MM.1S (cell line): ENCODE results near the gene HSPA1L.
"Not testable (repeated sequence)": the region's sequence is repeated elsewhere in the genome, so short reads cannot be mapped to it uniquely, and the experiment has no call there.

Source experiments
- EZH2 ChIP-seq: fragments of 300-600 bp; sonication (generic); optimal IDR thresholded peaks from 2 replicates; pipeline ENCODE3; 2017; ENCODE audit warnings: low read depth, mild to moderate bottlenecking, antibody characterized with exemption, low read length, mixed read lengths
- TF ChIP-seq, protein P1 (sequence below): fragments of 300-600 bp; sonication (generic); IDR thresholded peaks from 2 replicates; pipeline ENCODE4 v1.5.1; 2016; ENCODE audit warnings: antibody characterized with exemption, low read length, mixed read lengths

DNA sequence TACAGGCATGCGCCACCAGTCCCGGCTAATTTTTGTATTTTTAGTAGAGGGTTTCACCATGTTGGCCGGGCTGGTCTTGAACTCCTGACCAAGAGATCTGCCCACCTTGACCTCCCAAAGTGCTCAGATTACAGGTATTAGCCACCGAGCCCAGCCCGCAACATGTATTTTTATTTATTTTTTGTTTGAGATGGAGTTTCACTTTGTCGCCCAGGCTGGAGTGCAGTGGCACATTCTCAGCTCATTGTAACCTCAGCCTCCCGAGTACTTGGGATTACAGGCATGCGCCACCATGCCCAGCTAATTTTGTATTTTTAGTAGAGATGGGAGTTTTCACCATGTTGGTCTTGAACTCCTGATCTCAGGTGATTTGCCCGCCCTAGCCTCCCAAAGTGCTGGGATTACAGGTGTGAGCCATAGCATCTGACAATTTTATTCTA is 23.1 kb upstream of the HSPA1L start:
- not testable (repeated sequence) for TF ChIP-seq EZH2
- TF ChIP-seq, protein P1, sequence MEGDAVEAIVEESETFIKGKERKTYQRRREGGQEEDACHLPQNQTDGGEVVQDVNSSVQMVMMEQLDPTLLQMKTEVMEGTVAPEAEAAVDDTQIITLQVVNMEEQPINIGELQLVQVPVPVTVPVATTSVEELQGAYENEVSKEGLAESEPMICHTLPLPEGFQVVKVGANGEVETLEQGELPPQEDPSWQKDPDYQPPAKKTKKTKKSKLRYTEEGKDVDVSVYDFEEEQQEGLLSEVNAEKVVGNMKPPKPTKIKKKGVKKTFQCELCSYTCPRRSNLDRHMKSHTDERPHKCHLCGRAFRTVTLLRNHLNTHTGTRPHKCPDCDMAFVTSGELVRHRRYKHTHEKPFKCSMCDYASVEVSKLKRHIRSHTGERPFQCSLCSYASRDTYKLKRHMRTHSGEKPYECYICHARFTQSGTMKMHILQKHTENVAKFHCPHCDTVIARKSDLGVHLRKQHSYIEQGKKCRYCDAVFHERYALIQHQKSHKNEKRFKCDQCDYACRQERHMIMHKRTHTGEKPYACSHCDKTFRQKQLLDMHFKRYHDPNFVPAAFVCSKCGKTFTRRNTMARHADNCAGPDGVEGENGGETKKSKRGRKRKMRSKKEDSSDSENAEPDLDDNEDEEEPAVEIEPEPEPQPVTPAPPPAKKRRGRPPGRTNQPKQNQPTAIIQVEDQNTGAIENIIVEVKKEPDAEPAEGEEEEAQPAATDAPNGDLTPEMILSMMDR: not testable (repeated sequence)
